Fibroblast of the conjunctiva (primary cell): ENCODE data around the gene ZFPL1.
"Not testable (repeated sequence)": the region's sequence is repeated elsewhere in the genome, so short reads cannot be mapped to it uniquely, and the experiment has no call there.

Experiments used
- DNase-seq: peaks from one replicate; pipeline ENCODE4 v3.0.0-alpha.2; 2010; ENCODE audit warnings: low read depth

The ZFPL1 gene

DNA sequence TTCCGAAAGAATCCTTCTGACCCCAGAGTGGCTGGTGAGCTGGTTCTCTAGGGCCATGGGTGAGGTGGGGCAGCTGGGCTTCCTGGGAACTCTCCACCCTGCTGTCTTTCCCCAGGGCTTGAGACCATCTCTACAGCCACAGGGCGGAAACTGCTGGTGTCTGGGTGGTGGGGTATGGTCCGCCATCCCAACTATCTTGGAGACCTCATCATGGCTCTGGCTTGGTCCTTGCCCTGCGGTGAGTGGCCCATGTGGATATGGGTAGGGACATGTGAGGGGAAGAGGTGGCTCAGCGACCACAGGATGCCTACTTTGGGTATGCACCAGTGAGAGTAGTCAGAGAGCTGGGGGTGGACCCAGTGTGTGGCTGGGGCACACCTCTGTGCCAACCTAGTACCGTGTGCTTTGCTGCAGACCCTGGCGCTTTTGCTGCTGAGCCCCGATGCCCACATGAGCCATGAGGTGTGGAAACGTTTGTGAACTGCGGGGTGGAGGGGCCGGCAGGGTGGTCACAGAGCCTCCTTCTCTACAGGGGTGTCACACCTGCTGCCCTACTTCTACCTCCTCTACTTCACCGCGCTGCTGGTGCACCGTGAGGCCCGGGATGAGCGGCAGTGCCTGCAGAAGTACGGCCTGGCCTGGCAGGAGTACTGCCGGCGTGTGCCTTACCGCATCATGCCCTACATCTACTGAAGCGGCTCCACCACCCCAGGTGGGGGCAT, 31.5 kb downstream of the ZFPL1 start:
- DNase-seq = no peak

DNA sequence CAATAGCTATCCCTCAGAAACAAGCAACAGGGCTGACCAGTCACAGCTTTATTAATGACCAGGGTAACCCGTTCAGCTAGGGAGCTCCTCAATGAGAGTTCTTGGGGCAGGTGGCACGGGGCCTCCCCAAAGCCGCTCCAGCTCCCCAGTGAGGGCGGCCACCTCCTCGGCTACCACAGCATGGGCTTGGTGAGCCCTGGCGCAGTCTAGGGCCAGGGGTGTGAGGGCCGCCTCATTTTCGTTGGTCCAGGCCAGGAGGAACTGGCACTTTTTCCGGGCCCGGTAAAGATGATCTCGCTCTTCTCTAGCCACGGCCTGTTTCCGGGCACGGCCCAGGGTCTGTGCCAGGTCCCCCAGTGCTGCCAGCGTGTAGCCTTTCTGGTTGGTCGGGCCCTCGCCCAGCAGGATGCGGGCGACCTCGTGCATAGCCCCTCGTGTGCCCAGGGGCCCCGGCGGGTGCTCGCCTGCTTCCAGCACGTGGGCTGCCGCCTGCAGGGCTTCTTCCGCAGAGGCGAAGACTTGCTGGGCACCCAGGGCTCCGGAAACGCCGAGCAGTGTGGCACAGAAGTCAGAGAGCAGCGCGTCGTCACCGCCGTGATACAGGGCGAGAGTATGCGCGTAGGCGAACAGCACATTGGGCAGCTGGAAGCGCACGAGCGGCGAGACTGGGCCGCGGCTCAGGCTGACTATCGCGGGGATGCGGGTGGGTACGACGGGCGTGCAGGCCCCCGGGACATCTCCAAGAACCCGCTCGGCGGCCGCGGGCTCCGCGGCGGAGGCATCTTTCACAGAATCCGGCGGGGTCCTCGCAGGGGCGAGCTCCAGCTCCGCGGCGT, 32.6 kb downstream of the ZFPL1 start:
- no peak for DNase-seq

DNA sequence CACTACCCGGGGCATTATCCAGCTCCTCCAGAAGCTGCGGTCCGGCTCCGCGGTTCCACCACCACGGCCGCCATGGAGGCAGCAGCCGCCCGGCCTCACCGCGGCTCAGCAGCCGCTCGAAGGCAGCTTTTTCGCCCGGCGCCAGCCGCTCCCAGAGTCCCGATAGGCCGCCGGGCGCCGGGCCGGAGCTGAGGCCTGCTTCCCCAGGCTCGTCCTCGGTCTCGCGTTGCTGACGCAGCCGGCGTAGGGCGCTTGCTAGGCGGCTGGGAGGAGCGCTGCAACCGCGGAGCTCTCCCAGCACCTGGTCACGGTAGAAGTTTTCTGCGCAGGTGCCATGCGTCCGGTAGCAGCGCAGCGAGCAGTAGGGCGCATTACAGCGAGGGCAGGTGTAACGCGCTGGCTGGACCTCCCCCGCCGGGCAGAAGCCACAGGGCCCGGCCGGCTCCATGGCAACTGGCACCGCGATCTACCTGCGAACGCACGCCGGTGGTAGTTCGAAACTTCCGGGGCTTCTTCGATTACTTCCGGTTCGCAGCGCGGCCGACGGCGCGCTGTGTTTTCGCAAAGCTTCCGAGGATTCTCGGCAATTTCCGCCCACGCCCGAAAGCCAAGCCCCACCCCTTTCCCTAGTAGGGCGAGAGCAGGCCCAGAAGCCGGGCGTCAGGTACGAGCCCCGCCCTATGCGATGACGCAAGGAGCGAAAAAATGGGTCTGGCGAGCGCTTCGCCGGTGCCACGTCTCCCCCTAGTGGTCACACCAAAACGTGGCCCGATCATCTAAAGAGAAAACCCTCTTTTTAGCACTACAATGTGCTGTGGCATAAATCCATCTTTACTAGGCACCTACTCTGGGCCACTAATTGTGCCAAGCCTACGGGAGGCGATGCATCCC, 33.4 kb downstream of the ZFPL1 start, which contains the start of gene ZNHIT2:
Gene ZNHIT2 (minus strand): TSS at position 496 of the 891 bp plus-strand sequence. CDS start 48 bp downstream, at position 448.
- peak; percentile 97 for DNase-seq

DNA sequence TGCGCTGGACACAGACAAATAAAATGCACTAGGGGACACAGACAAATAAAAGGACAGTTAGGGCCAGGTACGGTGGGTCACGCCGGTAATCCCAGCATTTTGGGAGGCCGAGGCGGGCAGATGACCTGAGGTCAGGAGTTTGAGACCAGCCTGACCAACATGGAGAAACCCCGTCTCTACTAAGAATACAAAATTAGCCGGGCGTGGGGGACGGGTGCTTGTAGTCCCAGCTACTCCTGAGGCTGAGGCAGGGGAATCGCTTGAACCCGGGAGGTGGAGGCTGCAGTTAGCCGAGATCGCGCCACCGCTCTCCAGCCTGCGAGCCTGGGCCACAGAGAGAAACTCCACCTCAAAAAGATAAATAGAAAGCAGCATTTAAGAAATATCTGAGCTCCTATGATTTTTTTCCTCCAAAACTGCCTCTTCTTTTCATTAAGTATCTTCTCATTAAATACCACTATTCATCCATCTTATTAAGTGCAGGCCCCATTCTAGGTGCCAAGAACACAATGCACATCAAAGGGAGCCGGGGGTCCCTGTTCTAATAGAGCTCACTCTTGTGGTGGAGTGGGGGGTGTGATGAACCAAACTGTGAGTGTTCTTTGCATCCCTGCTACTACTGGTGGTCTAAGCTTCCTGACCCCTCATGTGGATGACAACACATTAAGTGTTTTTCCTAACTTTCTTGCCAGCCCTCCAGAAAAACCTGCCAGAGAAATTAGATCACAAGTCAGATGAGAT, 34.2 kb downstream of the ZFPL1 start:
- no peak for DNase-seq

DNA sequence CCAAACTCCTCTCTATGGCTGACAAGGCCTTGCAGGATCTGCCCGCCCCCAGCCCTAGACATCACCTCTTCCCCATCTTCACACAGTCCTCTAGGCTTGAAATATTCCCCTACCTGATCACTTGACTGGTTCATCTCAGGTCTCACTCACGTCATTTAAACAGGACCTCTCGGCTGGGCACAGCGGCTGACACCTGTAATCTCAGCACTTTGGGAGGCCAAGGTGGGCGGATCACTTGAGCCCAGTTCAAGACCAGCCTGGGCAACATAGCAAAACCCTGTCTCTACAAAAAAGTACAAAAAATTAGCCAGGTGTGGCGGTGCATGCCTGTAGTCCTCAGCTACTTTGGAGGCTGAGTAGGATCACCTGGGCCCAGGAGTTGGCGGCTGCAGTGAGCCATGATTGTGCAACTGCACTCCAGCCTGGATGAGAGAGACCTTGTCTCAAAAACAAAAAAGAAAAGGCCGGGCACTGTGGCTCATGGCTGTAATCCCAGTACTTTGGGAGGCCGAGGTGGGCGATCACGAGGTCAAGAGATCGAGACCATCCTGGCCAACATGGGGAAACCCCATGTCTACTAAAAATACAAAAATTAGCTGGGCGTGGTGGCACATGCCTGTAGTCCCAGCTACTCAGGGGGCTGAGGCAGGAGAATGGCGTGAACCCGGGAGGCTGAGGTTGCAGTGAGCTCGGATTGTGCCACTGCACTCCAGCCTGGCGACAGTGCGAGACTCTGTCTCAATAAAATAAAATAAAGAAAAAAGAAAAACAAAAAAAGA, 35.1 kb downstream of the ZFPL1 start:
- not testable (repeated sequence) for DNase-seq

DNA sequence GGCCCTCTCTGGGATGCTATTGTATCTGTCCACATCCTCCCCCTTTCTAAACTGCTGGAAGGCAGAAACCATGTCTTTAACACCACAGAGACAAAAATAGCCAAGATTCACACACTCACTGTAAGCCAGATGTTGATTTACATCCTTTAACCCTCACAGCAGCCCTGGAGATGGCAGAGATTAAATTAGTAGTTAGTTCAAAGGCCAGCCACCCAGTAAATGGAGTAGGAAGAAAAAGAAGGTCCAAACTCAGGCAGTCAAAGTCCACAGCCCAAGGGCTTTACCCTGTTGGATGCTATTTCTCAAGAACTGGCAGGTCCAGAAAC, 35.6 kb downstream of the ZFPL1 start:
- no peak for DNase-seq

DNA sequence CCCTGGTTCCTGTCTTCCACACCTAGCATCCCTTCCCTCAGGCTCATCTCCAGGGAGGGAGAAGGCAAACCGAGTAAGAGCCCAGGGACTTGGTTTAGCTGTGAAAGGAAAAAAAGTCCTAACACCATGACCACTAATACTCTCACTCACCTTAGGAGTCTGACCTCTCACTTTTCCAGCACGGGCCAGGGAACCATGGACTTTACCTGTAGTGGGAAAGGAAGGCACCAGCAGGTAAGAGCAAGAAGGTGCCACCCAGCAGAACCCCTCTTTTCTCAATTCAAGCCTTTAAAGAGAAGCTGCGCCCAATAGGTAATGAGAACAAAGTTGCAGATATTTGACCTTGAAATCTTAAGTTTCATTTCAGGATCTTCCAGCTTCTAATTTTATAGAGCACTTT, 36.8 kb downstream of the ZFPL1 start:
- no peak for DNase-seq

DNA sequence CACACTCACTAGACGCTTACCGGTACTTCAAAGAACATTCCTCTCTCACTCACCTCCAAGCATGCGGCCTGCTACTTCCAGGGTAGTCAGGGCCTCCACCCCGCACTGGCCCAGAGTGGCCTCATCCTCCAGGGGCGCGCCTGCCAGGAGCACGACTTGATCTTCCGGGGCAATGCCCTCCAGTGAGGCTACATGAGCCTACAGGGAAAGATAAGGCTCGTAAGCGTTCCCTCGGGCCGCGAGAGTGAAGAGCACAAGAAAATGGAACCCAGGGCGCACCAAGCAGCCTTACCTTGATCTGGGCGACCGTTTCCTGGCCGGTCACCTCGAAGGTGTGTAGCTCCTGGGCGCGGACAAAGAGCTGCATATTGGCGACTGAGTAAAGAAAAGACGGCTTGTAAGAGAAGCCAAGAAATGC, 37.4 kb downstream of the ZFPL1 start:
- DNase-seq = no peak

DNA sequence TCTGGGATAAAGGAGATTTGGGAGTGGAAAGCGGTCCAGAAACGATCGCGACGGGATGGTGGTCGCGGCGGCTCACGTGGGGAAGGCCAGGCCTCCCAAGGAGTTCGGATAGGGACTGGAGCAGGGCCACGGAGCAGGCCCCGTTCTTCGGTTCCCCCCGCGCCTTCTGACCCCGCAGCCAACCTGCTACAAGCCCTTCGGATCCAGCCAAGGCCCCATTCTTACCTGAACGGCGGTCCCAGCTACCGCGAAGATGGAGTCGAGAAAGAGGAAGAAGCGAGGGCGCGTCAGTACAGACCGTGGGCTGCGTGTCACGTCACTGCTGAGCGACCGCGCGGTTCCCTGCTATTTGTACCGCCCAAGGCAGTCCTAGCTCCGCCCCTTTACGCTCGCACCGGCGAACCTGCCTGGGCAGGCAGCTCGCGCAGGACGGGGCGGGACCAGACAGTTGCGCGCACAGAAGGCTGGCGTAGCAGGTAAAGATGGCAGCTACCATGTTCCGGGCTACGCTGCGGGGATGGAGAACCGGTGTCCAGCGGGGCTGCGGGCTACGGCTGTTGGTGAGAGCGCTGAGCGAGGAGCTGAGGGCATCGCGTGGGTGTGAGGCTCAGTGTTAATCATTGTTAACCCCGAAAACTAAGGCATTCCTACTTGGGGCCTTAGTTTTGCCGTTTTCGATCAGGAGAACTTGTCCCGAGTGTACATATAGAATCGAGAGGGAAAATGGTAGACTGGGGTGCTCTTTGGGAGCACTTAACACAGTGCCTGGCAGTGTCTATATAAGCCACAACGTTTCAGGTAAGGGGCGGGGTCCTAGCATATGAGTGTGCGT, 38.1 kb downstream of the ZFPL1 start, which contains the start of the genes FAU and MRPL49:
Gene FAU (minus strand): TSS at position 270 of the 832 bp plus-strand sequence. CDS start 321 bp downstream, outside the sequence.
Gene MRPL49 (plus strand): TSS at position 457 of the 832 bp plus-strand sequence. CDS start 26 bp downstream, at position 483.
- DNase-seq = peak; percentile 94

DNA sequence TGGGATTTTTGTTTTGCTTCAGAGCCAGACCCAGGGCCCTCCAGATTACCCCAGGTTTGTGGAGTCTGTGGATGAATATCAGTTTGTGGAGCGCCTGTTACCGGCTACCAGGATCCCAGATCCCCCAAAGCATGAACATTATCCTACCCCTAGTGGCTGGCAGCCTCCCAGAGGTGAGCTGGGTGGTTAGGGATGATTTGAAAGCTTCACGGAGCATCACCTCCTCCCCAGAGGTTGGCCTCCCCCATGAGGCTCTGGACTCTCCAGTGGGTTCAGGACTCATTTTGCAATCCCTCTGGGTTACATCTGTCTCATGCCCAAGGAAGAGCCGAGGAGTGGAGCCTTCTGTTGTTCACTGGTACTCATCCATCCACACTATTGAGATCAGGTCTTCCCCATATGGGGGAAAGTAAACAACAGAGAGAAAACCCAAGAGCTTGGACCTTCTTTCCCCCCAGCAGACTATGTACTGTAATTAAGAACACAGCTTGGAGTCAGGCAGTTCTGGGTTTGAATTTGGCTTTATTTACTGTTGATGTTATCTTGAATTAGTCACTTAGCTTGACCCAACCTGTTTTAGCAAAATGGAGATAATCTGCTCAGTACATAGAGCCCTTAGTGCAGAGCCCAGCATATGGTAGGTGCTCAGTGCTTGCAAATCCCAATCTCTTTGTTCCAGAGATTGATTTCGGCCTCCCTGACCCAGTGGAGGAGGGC, 40.6 kb downstream of the ZFPL1 start:
- DNase-seq = no peak

DNA sequence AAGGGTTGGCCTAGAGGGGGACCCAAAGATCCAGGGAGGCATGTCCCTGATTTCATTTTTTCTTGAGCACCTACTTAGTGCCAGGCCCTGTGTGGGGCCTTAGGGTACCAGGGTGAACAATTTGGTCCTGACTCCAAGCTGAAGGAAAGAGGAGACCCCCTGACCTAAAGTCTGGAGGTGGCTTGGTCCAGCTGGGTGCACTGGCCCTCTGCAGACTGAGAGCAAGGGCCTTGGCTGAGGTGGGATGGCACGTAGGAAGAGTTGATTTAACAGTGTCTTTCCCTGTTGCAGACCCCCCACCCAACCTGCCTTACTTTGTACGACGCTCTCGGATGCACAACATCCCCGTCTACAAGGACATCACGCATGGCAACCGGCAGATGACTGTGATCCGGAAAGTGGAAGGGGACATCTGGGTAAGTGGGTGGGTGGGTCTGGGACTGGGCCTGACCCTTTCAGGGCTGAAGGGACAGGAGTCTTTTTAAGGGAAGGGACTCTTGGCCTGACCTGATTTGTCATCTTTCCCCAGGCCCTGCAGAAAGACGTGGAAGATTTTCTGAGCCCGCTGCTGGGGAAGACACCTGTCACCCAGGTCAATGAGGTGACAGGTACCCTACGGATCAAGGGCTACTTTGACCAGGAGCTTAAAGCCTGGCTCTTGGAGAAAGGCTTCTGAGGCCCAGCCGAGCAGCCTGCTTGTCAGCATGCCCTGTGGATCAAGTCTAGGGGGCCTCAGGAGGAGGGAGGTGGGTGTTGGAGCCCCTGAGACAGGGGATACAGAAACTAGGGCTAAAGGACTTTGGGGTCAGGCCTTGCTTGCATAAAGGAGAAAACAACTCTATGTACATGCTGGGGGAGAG, 41.4 kb downstream of the ZFPL1 start:
- DNase-seq = no peak

DNA sequence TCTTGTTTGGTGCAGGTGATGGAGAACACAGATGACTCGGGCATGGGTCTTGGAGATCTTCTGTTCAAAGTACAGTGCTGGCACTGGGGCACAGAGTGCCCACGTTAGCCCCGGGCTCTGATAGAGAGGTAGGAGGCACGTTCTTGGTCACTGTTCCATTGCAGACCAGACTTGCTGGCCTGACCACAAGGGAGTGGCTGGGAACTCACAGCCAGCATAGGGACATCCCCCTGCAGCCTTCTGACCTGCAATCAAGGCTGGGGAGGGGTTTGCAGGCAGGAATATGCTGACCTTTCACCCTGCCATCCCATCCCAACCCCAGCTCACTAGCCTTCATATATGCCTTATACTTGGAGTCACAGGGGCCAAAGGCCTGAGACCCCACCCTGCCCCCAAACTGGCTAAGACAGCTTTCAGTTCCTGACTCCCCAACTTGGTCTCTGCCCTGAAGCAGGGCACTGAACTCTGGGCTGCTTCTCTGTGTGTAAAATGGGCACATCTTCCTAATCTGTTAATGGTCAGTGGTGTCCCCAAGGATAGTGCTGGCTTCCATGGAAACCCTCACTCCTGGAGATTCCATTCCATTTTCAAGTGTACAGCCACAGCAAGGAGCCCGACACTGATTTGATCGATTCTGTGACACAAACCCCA, 42.7 kb downstream of the ZFPL1 start:
- DNase-seq = no peak

DNA sequence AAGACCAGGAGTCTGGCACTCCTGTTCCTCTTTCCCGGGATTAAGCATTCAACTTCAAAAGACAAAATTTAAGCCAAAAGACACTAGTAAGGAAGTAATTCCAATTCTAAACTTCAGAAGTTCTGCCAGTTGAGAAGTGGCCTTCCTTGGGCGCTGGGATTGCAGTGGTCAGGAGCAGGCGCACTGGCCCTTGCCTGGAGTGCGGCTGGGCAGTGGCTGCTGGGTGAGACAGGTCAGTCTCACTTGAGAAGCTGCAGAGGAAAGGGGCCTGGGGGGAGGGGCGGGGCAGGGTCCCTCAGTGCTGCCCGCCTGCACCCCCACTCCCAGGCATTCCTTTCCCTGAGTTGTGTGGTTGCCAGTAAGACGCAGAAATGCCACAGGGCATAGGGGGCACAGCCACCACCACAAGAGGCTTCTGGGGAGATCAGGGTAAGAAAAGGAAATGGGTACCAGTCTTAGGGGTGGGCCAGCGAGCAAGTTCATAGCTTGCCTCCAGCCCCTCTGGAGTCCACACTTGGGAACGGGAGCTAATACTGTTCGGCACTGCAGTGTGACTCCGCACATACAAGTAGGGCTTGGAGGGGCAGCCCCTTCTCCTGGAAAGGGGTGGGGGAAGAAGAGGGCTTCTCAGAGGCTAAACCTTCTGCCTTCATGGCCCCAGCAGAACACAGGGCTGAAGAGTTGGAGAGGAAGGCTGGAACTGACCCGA, 43.6 kb downstream of the ZFPL1 start:
- DNase-seq = no peak

DNA sequence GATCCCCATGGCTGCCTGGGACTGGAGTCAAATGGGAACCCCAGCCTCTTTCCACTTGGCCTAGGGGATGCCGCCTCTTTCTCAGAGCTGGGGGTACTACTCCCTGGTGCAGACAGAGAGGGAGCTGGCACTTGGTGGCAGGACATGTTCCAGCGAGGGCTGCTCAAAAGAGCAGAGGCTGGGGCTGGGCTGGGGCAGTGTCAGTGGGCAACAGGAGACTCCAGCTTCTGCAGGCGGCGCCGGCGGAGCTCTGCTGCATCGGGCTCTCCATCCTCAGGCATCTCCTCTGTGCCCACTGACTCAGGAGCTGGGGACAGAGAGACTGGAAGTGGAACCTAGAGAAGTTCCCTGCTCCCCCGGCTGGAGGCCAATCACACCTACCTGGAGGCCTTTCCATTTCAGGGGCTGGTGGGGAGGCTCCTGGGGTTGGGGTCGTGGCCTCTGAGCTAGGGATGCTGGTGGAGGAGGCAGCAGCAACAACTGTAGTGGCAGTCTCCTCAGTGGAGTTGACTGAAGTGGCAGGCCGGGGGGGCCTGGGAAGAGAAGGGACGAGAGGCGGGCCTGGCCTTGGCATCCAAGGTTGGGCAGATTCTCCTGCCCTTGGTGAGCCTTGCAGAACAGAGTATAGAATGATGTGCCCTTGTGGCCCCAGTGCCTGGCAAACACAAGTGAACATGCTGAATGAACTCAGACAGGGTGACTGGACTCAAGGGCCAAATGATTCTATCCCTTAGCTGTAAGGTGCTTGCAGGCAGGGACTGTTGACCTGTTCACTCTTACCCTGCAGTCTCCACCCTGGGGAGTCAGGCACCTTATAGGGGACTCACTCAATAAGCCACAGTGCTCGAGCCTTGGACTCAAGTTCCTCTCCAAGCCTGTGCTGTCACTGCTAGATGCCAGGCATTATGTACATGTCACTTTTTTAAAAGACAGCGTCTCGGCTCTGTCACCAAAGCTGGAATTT, 44.4 kb downstream of the ZFPL1 start:
- DNase-seq = no peak

DNA sequence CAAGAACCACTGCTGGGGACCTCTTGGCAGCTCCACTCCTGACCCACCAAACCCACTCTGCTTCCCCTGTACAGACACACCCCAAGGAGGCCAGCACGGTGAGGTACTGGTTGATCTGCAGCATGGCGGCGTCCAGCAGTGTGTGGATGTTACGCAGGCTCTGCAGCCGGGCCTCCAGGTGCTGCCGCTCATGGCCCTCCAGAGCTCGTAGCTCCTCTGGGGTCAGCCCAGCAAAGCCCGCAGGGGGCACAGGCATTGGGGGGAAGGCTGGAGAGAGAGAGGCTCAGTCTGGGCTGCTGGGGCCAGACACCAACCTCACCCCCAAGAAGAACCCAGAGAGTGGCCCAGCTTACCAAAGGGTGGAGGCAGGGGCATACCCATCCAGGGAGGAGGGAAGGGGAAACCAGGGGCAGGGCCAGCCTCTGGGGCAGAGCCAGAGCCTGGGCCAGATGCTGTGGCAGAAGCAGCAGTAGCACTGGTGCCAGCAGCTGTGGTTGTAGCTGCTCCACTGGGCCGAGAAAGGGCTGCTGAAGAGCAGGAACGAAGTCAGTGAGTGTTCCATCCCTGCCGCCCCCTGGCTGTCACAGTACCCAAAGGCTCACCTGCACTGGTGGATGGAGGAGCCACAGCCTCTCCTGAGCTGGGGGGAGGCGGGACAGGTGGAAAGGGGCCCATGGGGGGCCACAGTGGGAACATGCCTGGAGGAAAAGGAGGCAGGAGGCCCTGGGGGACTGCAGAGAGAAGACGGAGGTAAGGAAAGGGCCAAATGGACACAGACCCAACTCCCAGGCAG, 45.8 kb downstream of the ZFPL1 start:
- DNase-seq = no peak
